ENCODE results near the gene RELB.

DNA sequence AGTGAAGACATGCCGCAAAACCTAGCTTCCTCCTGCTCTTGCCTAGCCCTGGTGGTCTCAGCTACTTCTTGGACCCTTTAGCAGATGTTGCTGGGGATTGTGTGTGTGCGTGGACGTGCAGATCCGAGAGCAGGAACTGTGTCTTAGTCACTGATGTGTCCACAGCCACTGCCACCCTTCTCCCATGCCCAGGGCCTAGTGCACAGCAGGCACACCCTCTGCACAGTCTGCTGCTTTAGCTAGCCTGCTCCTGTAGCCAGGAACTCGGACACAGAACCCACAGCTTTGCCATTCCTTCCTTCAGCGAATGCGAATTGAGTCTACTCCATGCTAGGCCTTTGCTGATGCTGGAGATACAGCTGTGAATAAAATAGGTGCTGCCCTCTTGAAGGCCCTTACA is 43.7 kb upstream of the RELB start:
- TF ChIP-seq, protein P1, sequence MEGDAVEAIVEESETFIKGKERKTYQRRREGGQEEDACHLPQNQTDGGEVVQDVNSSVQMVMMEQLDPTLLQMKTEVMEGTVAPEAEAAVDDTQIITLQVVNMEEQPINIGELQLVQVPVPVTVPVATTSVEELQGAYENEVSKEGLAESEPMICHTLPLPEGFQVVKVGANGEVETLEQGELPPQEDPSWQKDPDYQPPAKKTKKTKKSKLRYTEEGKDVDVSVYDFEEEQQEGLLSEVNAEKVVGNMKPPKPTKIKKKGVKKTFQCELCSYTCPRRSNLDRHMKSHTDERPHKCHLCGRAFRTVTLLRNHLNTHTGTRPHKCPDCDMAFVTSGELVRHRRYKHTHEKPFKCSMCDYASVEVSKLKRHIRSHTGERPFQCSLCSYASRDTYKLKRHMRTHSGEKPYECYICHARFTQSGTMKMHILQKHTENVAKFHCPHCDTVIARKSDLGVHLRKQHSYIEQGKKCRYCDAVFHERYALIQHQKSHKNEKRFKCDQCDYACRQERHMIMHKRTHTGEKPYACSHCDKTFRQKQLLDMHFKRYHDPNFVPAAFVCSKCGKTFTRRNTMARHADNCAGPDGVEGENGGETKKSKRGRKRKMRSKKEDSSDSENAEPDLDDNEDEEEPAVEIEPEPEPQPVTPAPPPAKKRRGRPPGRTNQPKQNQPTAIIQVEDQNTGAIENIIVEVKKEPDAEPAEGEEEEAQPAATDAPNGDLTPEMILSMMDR (IDR thresholded peaks at IDR 0.05; ENCODE audit: poor library complexity, severe bottlenecking) = no peak
- TF ChIP-seq, protein P2, sequence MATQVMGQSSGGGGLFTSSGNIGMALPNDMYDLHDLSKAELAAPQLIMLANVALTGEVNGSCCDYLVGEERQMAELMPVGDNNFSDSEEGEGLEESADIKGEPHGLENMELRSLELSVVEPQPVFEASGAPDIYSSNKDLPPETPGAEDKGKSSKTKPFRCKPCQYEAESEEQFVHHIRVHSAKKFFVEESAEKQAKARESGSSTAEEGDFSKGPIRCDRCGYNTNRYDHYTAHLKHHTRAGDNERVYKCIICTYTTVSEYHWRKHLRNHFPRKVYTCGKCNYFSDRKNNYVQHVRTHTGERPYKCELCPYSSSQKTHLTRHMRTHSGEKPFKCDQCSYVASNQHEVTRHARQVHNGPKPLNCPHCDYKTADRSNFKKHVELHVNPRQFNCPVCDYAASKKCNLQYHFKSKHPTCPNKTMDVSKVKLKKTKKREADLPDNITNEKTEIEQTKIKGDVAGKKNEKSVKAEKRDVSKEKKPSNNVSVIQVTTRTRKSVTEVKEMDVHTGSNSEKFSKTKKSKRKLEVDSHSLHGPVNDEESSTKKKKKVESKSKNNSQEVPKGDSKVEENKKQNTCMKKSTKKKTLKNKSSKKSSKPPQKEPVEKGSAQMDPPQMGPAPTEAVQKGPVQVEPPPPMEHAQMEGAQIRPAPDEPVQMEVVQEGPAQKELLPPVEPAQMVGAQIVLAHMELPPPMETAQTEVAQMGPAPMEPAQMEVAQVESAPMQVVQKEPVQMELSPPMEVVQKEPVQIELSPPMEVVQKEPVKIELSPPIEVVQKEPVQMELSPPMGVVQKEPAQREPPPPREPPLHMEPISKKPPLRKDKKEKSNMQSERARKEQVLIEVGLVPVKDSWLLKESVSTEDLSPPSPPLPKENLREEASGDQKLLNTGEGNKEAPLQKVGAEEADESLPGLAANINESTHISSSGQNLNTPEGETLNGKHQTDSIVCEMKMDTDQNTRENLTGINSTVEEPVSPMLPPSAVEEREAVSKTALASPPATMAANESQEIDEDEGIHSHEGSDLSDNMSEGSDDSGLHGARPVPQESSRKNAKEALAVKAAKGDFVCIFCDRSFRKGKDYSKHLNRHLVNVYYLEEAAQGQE (IDR thresholded peaks at IDR 0.05; ENCODE audit: borderline replicate concordance) = no peak
- TF ChIP-seq SMC3 (conservative IDR thresholded peaks at IDR 0.05; ENCODE audit: poor library complexity) (no peak), EZH2 (IDR thresholded peaks at IDR 0.05; ENCODE audit: borderline replicate concordance, insufficient read depth, low read length, poor library complexity, severe bottlenecking) (no peak), RAD21 (conservative IDR thresholded peaks at IDR 0.05) (no peak), TAF1 (IDR thresholded peaks at IDR 0.05; ENCODE audit: low read depth) (no peak), EP300 (conservative IDR thresholded peaks at IDR 0.05; ENCODE audit: poor library complexity, severe bottlenecking) (no peak), POLR2AphosphoS5 (IDR thresholded peaks at IDR 0.05) (no peak)

Data from neural cell (in vitro differentiated cells).